HepG2 (cell line): Measurements from ENCODE around the gene TYW1B. TPM values are rescaled to one million over a fixed set of nuclear protein-coding genes. Genes with fewer than 3 reads are reported as not detected.
"Not testable (repeated sequence)": the region's sequence is repeated elsewhere in the genome, so short reads cannot be mapped to it uniquely, and the experiment has no call there.

ENCODE experiments used
- ARID4A ChIP-seq: sonication (generic); formaldehyde crosslinking; IDR thresholded peaks from 2 replicates; pipeline ENCODE4 v1.5.0; 2020; ENCODE audit warnings: mild to moderate bottlenecking, missing genetic modification reagents, borderline replicate concordance
- CREB1 ChIP-seq, 2 experiments: fragments of 450-650 bp in 1 of 2; IDR thresholded peaks; 2 replicates each; pipeline ENCODE4 v1.6.1; 2016 to 2017; ENCODE audit warnings: control low read depth in 1 of 2, mild to moderate bottlenecking in 1 of 2, missing compliant biosample characterization in 1 of 2, missing genetic modification characterization in 1 of 2
- DR1 ChIP-seq: sonication (generic); formaldehyde crosslinking; IDR thresholded peaks from 2 replicates; pipeline ENCODE4 v1.8.0; 2021; ENCODE audit warnings: mild to moderate bottlenecking, missing genetic modification reagents, inconsistent platforms
- FOXK2 ChIP-seq: fragments of 450-650 bp; IDR thresholded peaks from 2 replicates; pipeline ENCODE4 v1.6.1; 2016
- GLI4 ChIP-seq: sonication (generic); formaldehyde crosslinking; IDR thresholded peaks from 2 replicates; pipeline ENCODE4 v1.5.1; 2020; ENCODE audit warnings: missing genetic modification reagents, mild to moderate bottlenecking, moderate library complexity, borderline replicate concordance
- HDAC2 ChIP-seq: sonication (generic); formaldehyde crosslinking; IDR thresholded peaks from 2 replicates; pipeline ENCODE4 v1.4.0; 2020; ENCODE audit warnings: missing genetic modification reagents
- HOXA5 ChIP-seq: sonication (generic); formaldehyde crosslinking; IDR thresholded peaks from 2 replicates; pipeline ENCODE4 v1.4.0; 2020; ENCODE audit warnings: missing genetic modification reagents
- MED1 ChIP-seq: sonication (generic); formaldehyde crosslinking; IDR thresholded peaks from 2 replicates; pipeline ENCODE4 v1.4.0; 2020; ENCODE audit warnings: missing genetic modification reagents
- MXD1 ChIP-seq: sonication (generic); formaldehyde crosslinking; IDR thresholded peaks from 2 replicates; pipeline ENCODE4 v1.4.0; 2020; ENCODE audit warnings: mild to moderate bottlenecking, missing genetic modification reagents
- NR2F6 ChIP-seq, 2 experiments: IDR thresholded peaks; 2 replicates each; pipeline ENCODE4 v1.6.1; 2016; ENCODE audit warnings: antibody characterized with exemption in 1 of 2, mild to moderate bottlenecking in 1 of 2
- PRDM10 ChIP-seq: sonication (generic); formaldehyde crosslinking; IDR thresholded peaks from 2 replicates; pipeline ENCODE4 v1.4.0; 2020; ENCODE audit warnings: low read depth, missing genetic modification reagents
- YEATS4 ChIP-seq: sonication (generic); formaldehyde crosslinking; IDR thresholded peaks from 2 replicates; pipeline ENCODE4 v1.4.0; 2020; ENCODE audit warnings: missing genetic modification reagents, borderline replicate concordance
- ZBTB21 ChIP-seq: sonication (generic); formaldehyde crosslinking; IDR thresholded peaks from 2 replicates; pipeline ENCODE4 v1.4.0; 2020; ENCODE audit warnings: missing genetic modification reagents
- ZFY ChIP-seq: sonication (generic); formaldehyde crosslinking; IDR thresholded peaks from 2 replicates; pipeline ENCODE4 v1.4.0; 2020; ENCODE audit warnings: missing genetic modification reagents
- ZMYM2 ChIP-seq: sonication (generic); formaldehyde crosslinking; IDR thresholded peaks from 2 replicates; pipeline ENCODE4 v1.8.0; 2022; ENCODE audit warnings: mild to moderate bottlenecking, missing genetic modification reagents
- ZMYM3 ChIP-seq: sonication (generic); formaldehyde crosslinking; IDR thresholded peaks from 2 replicates; pipeline ENCODE4 v1.5.1; 2020; ENCODE audit warnings: mild to moderate bottlenecking, missing genetic modification reagents
- ZNF317 ChIP-seq: sonication (generic); formaldehyde crosslinking; IDR thresholded peaks from 2 replicates; pipeline ENCODE4 v1.5.0; 2020; ENCODE audit warnings: mild to moderate bottlenecking, missing genetic modification reagents
- ZNF501 ChIP-seq: sonication (generic); formaldehyde crosslinking; IDR thresholded peaks from 2 replicates; pipeline ENCODE4 v1.5.1; 2020; ENCODE audit warnings: mild to moderate bottlenecking, moderate library complexity, missing genetic modification reagents
- ZNF800 ChIP-seq: sonication (generic); formaldehyde crosslinking; IDR thresholded peaks from 2 replicates; pipeline ENCODE4 v1.4.0; 2020; ENCODE audit warnings: missing genetic modification reagents
- polyA plus RNA-seq, 8 experiments: library from polyadenylated mRNA; depleted of rRNA in 3 of 8; stranded (reverse) in 7 of 8; unstranded in 1 of 8; fragments of >200 nt; fragmentation: Illumina TruSeq in 4 of 8; extraction: Trizol in 4 of 8; gene quantifications; 2 replicates each; pipeline versions ENCODE4 v1.2.1 to v1.2.3, GENCODE V29; 2011 to 2016; ENCODE audit warnings: low read depth in 4 of 8, missing spikeins in 1 of 8, mixed read lengths in 1 of 8; ENCODE audit not compliant: insufficient read depth in 1 of 8
- total RNA-seq, 5 experiments: library from RNA; depleted of rRNA; stranded (reverse); fragments of >200 nt; fragmentation: Illumina TruSeq; extraction: Trizol; gene quantifications; 2 replicates each; pipeline ENCODE4 v1.2.3, GENCODE V29; 2016; ENCODE audit warnings: low read depth in 1 of 5

The TYW1B gene
- total and polyA plus RNA-seq, 2 of the 13 experiments (the other 11 are each of a cell fraction or from before 2014, with no cell fraction given): 2.0 to 5.5 TPM

- TF ChIP-seq ARID4A (CRISPR knock-in tag) (peak; percentile 86), YEATS4 (CRISPR knock-in tag) (0 out of 2 replicates have a peak, but pooled peaks have one; percentile 68), FOXK2 (peak; percentile 61), HOXA5 (0 out of 2 replicates have a peak, but pooled peaks have one; percentile 4), ZFY (CRISPR knock-in tag) (peak; percentile 68), NR2F6 (CRISPR knock-in tag; IDR thresholded peaks at IDR 0.05) (0 out of 2 replicates have a peak, but pooled peaks have one; percentile 26), ZMYM3 (CRISPR knock-in tag) (peak; percentile 35; the same call in 1 of the 2 replicates), ZMYM2 (CRISPR knock-in tag) (peak; percentile 79; the same call in 1 of the 2 replicates), ZNF317 (CRISPR knock-in tag) (peak; percentile 32; the same call in 1 of the 2 replicates), ZBTB21 (peak; percentile 60; the same call in 1 of the 2 replicates), MED1 (CRISPR knock-in tag) (peak; percentile 50), GLI4 (CRISPR knock-in tag) (peak; percentile 45; the same call in 1 of the 2 replicates), HDAC2 (CRISPR knock-in tag) (peak; percentile 70), ZNF800 (CRISPR knock-in tag) (0 out of 2 replicates have a peak, but pooled peaks have one; percentile 30), PRDM10 (CRISPR knock-in tag) (peak; percentile 71; the same call in 1 of the 2 replicates), MXD1 (CRISPR knock-in tag) (peak; percentile 28; the same call in 1 of the 2 replicates), DR1 (0 out of 2 replicates have a peak, but pooled peaks have one; percentile 23), ZNF501 (peak; percentile 62; the same call in 1 of the 2 replicates), CREB1 (IDR thresholded peaks at IDR 0.05) (peak; percentile 43), CREB1 (CRISPR knock-in tag; IDR thresholded peaks at IDR 0.05) (peak; percentile 71)
- TF ChIP-seq NR2F6 (IDR thresholded peaks at IDR 0.05): not testable (repeated sequence)
These were observed 1.8 kb upstream of the TYW1B start (continued) for GRCh38 chr7:72829687-72830354.
